Epithelial cell of proximal tubule (primary cell): ENCODE measurements around the gene SERAC1. TPM values are rescaled to one million over a fixed set of nuclear protein-coding genes. Genes with fewer than 3 reads are reported as not detected.
"Not testable (repeated sequence)": the region's sequence is repeated elsewhere in the genome, so short reads cannot be mapped to it uniquely, and the experiment has no call there.

Source experiments
- DNase-seq: peaks from one replicate; pipeline ENCODE4 v3.0.0-alpha.2; 2011; ENCODE audit warnings: low read depth
- H3K4me3 ChIP-seq: 2 replicates; pipeline ENCODE4 v1.5.1; 2011; ENCODE audit warnings: low read depth, mild to moderate bottlenecking, low read length
- CTCF ChIP-seq: conservative IDR thresholded peaks from 2 replicates; pipeline ENCODE4 v1.5.1; 2012; ENCODE audit warnings: low read depth, mild to moderate bottlenecking, low read length
- total RNA-seq: library from RNA; depleted of rRNA; stranded (reverse); fragments of >200 nt; gene quantifications from 2 replicates; pipeline ENCODE4 v1.2.3, GENCODE V29; 2015

SERAC1 gene
- total RNA-seq, 1 donor from 2014 or later, result 5.1 TPM

- no peak overlapping the region for H3K4me3 ChIP-seq
- no peak for DNase-seq
- TF ChIP-seq CTCF, result no peak
These were observed 17.8 kb upstream of the SERAC1 start for GRCh38 chr6:158185729-158186456.

GRCh38 chr6:158184608-158185007 lies 16.5 kb upstream of the SERAC1 start:
- TF ChIP-seq CTCF, result no peak
- no peak for DNase-seq
- no peak overlapping the region for H3K4me3 ChIP-seq

GRCh38 chr6:158183174-158183972 lies 15.3 kb upstream of the SERAC1 start:
- not testable (repeated sequence) for H3K4me3 ChIP-seq, DNase-seq

GRCh38 chr6:158177712-158178111 lies 9.7 kb upstream of the SERAC1 start:
- DNase-seq, H3K4me3 ChIP-seq: not testable (repeated sequence)

- DNase-seq, result no peak
- no peak for TF ChIP-seq CTCF
These were observed 7.0 kb upstream of the SERAC1 start for GRCh38 chr6:158175111-158175510.

GRCh38 chr6:158174514-158174913 lies 6.5 kb upstream of the SERAC1 start:
- TF ChIP-seq CTCF, result no peak
- no peak overlapping the region for H3K4me3 ChIP-seq
- no peak for DNase-seq

More at GRCh38 chr6:158175111-158175510, 7.0 kb upstream of the SERAC1 start:
- no peak overlapping the region for H3K4me3 ChIP-seq

GRCh38 chr6:158174024-158174423 lies 6.0 kb upstream of the SERAC1 start:
- no peak overlapping the region for H3K4me3 ChIP-seq
- no peak for TF ChIP-seq CTCF
- DNase-seq, result no peak

GRCh38 chr6:158172001-158172400 lies 3.9 kb upstream of the SERAC1 start:
- H3K4me3 ChIP-seq, result no peak overlapping the region
- TF ChIP-seq CTCF, result no peak
- DNase-seq, result no peak
